Measurements from ENCODE around the gene MAML2. TPM values are rescaled to one million over a fixed set of nuclear protein-coding genes. Genes with fewer than 3 reads are reported as not detected.

MAML2 gene
- total RNA-seq, 5 donors from 2014 or later (not counting 1 experiment from before 2014, with no cell fraction given) = 30.4 to 66.7 (median 35.1) TPM

GRCh38 chr11:96235751-96236150, 107.2 kb downstream of the MAML2 start:
- no peak for DNase-seq
- Histone ChIP-seq H3K27ac (ENCODE audit: low read length) (no peak overlapping the region), H3K27me3 (replicated peaks in 1 of 2; ENCODE audit: control insufficient read depth in 2 of 2, extremely low read depth in 1 of 2, insufficient read depth in 2 of 2, low read length in 1 of 2) (no peaks in the 10 kb centered on the region), H3K36me3 (ENCODE audit: control insufficient read depth in 2 of 2, extremely low read depth in 1 of 2, insufficient read depth in 1 of 2, low read length in 1 of 2) (no peaks in the 10 kb centered on the region), H3K4me1 (ENCODE audit: control insufficient read depth in 1 of 2, extremely low read depth in 1 of 2, insufficient read depth in 2 of 2, low read length in 2 of 2) (peaks cover 3 to 13% of the 10 kb centered on the region in 2 experiments), H3K9me3 (no peaks in the 10 kb centered on the region), H3K4me3 (ENCODE audit: control insufficient read depth in 1 of 2, extremely low read depth in 1 of 2, low read length in 1 of 2) (no peak overlapping the region)
- peak; percentile 32 to 57 (median 38) for ATAC-seq (replicated peaks in 1 of 4)
- no CpG with 5 or more reads among the region's 4 CpGs for WGBS (ENCODE audit: insufficient coverage)
- Mint-ChIP-seq H3K4me1 (peaks cover 27 to 43% (median 29%) of the 10 kb centered on the region in 3 donors), H3K36me3 (peaks cover 21% of the 10 kb centered on the region), H3K4me3 (peak overlapping the region in 2 of 3 donors; percentile 11 to 44), H3K27me3 (no peaks in the 10 kb centered on the region), H3K9me3 (no peaks in the 10 kb centered on the region), H3K27ac (peak overlapping the region in 1 of 2 donors; percentile 79)
- POLR2A ChIA-PET = interaction anchor here in 1 of 2 donors (0.7 kb wide), 1 partner anchor 51 kb away, joined by 4 read pairs; no protein-coding TSS in a partner anchor
- CTCF ChIA-PET = interaction anchor here in 1 of 2 donors (0.8 kb wide), 1 partner anchor 108 kb away, joined by 3 read pairs; the partner anchor contains the start of gene MAML2

GRCh38 chr11:96234866-96235441, 108.0 kb downstream of the MAML2 start:
- Histone ChIP-seq H3K27ac (ENCODE audit: low read length) (no peak overlapping the region), H3K9me3 (no peaks in the 10 kb centered on the region), H3K4me1 (ENCODE audit: control insufficient read depth in 1 of 2, extremely low read depth in 1 of 2, insufficient read depth in 2 of 2, low read length in 2 of 2) (peaks cover 3 to 20% of the 10 kb centered on the region in 2 experiments), H3K27me3 (replicated peaks in 1 of 2; ENCODE audit: control insufficient read depth in 2 of 2, extremely low read depth in 1 of 2, insufficient read depth in 2 of 2, low read length in 1 of 2) (no peaks in the 10 kb centered on the region), H3K4me3 (ENCODE audit: control insufficient read depth in 1 of 2, extremely low read depth in 1 of 2, low read length in 1 of 2) (no peak overlapping the region), H3K36me3 (ENCODE audit: control insufficient read depth in 2 of 2, extremely low read depth in 1 of 2, insufficient read depth in 1 of 2, low read length in 1 of 2) (no peaks in the 10 kb centered on the region)
- peaks cover 33 to 51% (median 35%) of the 10 kb centered on the region in 3 donors for H3K4me1 Mint-ChIP-seq
- peak overlapping the region in 1 of 3 donors; percentile 44 for H3K4me3 Mint-ChIP-seq
- no CpG with 5 or more reads among the region's 1 CpG for WGBS (ENCODE audit: insufficient coverage)
- ATAC-seq (replicated peaks in 1 of 4) (no peak), DNase-seq (no peak)
- H3K36me3 Mint-ChIP-seq = peaks cover 21% of the 10 kb centered on the region
- CTCF ChIA-PET = interaction anchor here (0.5 to 0.8 kb wide), 5 partner anchors 9 to 109 kb away, joined by 3 to 15 read pairs (median 3); partner anchors contain the start of gene MAML2 (in 2 of the 2)
- no peaks in the 10 kb centered on the region for H3K27me3 Mint-ChIP-seq
- no peaks in the 10 kb centered on the region for H3K9me3 Mint-ChIP-seq
- H3K27ac Mint-ChIP-seq = peak overlapping the region in 1 of 2 donors; percentile 79
- POLR2A ChIA-PET = interaction anchor here in 1 of 2 donors (0.6 kb wide), 1 partner anchor 17 kb away, joined by 3 read pairs; no protein-coding TSS in a partner anchor

- peaks cover 16 to 30% of the 10 kb centered on the region in 2 experiments for H3K4me1 ChIP-seq (ENCODE audit: control insufficient read depth in 1 of 2, extremely low read depth in 1 of 2, insufficient read depth in 2 of 2, low read length in 2 of 2)
- H3K27me3 ChIP-seq (replicated peaks in 1 of 2; ENCODE audit: control insufficient read depth in 2 of 2, extremely low read depth in 1 of 2, insufficient read depth in 2 of 2, low read length in 1 of 2) = no peaks in the 10 kb centered on the region
- no peaks in the 10 kb centered on the region for H3K36me3 ChIP-seq (ENCODE audit: control insufficient read depth in 2 of 2, extremely low read depth in 1 of 2, insufficient read depth in 1 of 2, low read length in 1 of 2)
- WGBS (ENCODE audit: insufficient coverage) = 86% methylated on average over 6 of the region's 6 CpGs
- H3K27me3 Mint-ChIP-seq = no peaks in the 10 kb centered on the region
- POLR2A ChIA-PET = no interaction called here
- no peak for ATAC-seq (replicated peaks in 1 of 4)
- peaks cover 61 to 77% (median 64%) of the 10 kb centered on the region in 3 donors for H3K4me1 Mint-ChIP-seq
- H3K4me3 Mint-ChIP-seq = no peak overlapping the region
- H3K4me3 ChIP-seq (ENCODE audit: control insufficient read depth in 1 of 2, extremely low read depth in 1 of 2, low read length in 1 of 2) = no peak overlapping the region
- H3K9me3 Mint-ChIP-seq = no peaks in the 10 kb centered on the region
- peak overlapping the region; percentile 74 to 85 for H3K27ac Mint-ChIP-seq
- no peak overlapping the region for H3K27ac ChIP-seq (ENCODE audit: low read length)
- no peak for DNase-seq
- peaks cover 30% of the 10 kb centered on the region for H3K36me3 Mint-ChIP-seq
- CTCF ChIA-PET = no interaction called here
- no peaks in the 10 kb centered on the region for H3K9me3 ChIP-seq
These were observed 110.9 kb downstream of the MAML2 start for GRCh38 chr11:96232132-96232531.

GRCh38 chr11:96230686-96231085, 112.3 kb downstream of the MAML2 start:
- no peak for DNase-seq
- ChIA-PET POLR2A (interaction anchor here in 1 of 2 donors (0.6 kb wide), 1 partner anchor 1262 kb away, joined by 3 read pairs; no protein-coding TSS in a partner anchor), CTCF (interaction anchor here in 1 of 2 donors (1.8 kb wide), 1 partner anchor 112 kb away, joined by 3 read pairs; the partner anchor contains the start of gene MAML2)
- no peaks in the 10 kb centered on the region for H3K27me3 Mint-ChIP-seq
- ATAC-seq (replicated peaks in 1 of 4) = no peak
- H3K36me3 Mint-ChIP-seq = peaks cover 30% of the 10 kb centered on the region
- Histone ChIP-seq H3K36me3 (ENCODE audit: control insufficient read depth in 2 of 2, extremely low read depth in 1 of 2, insufficient read depth in 1 of 2, low read length in 1 of 2) (no peaks in the 10 kb centered on the region), H3K4me1 (ENCODE audit: control insufficient read depth in 1 of 2, extremely low read depth in 1 of 2, insufficient read depth in 2 of 2, low read length in 2 of 2) (peaks cover 13 to 27% of the 10 kb centered on the region in 2 experiments), H3K27me3 (replicated peaks in 1 of 2; ENCODE audit: control insufficient read depth in 2 of 2, extremely low read depth in 1 of 2, insufficient read depth in 2 of 2, low read length in 1 of 2) (no peaks in the 10 kb centered on the region), H3K4me3 (ENCODE audit: control insufficient read depth in 1 of 2, extremely low read depth in 1 of 2, low read length in 1 of 2) (no peak overlapping the region), H3K27ac (ENCODE audit: low read length) (no peak overlapping the region), H3K9me3 (no peaks in the 10 kb centered on the region)
- H3K9me3 Mint-ChIP-seq = no peaks in the 10 kb centered on the region
- peak overlapping the region; percentile 34 to 49 for H3K27ac Mint-ChIP-seq
- no peak overlapping the region for H3K4me3 Mint-ChIP-seq
- WGBS (ENCODE audit: insufficient coverage) = no CpG with 5 or more reads among the region's 5 CpGs
- H3K4me1 Mint-ChIP-seq = peaks cover 72 to 80% (median 76%) of the 10 kb centered on the region in 3 donors

GRCh38 chr11:96229354-96229977, 113.5 kb downstream of the MAML2 start:
- Histone ChIP-seq H3K4me1 (ENCODE audit: control insufficient read depth in 1 of 2, extremely low read depth in 1 of 2, insufficient read depth in 2 of 2, low read length in 2 of 2) (peaks cover 19 to 33% of the 10 kb centered on the region in 2 experiments), H3K27me3 (replicated peaks in 1 of 2; ENCODE audit: control insufficient read depth in 2 of 2, extremely low read depth in 1 of 2, insufficient read depth in 2 of 2, low read length in 1 of 2) (no peaks in the 10 kb centered on the region), H3K36me3 (ENCODE audit: control insufficient read depth in 2 of 2, extremely low read depth in 1 of 2, insufficient read depth in 1 of 2, low read length in 1 of 2) (no peaks in the 10 kb centered on the region), H3K4me3 (ENCODE audit: control insufficient read depth in 1 of 2, extremely low read depth in 1 of 2, low read length in 1 of 2) (no peak overlapping the region), H3K27ac (ENCODE audit: low read length) (peak overlapping the region; percentile 19), H3K9me3 (no peaks in the 10 kb centered on the region)
- 40% methylated on average over 1 of the region's 2 CpGs for WGBS (ENCODE audit: insufficient coverage)
- POLR2A ChIA-PET = no interaction called here
- no peak for ATAC-seq (replicated peaks in 1 of 4)
- Mint-ChIP-seq H3K4me3 (peak overlapping the region in 1 of 3 donors; percentile 47), H3K27ac (peak overlapping the region; percentile 85 to 92), H3K9me3 (no peaks in the 10 kb centered on the region), H3K36me3 (peaks cover 32% of the 10 kb centered on the region), H3K4me1 (peaks cover 78 to 86% (median 83%) of the 10 kb centered on the region in 3 donors), H3K27me3 (no peaks in the 10 kb centered on the region)
- CTCF ChIA-PET = interaction anchor here in 1 of 2 donors (0.6 to 1.8 kb wide), 3 partner anchors 109 to 114 kb away, joined by 3 read pairs; partner anchors contain the start of gene MAML2
- no peak for DNase-seq

GRCh38 chr11:96228910-96229309, 114.1 kb downstream of the MAML2 start:
- no peaks in the 10 kb centered on the region for H3K9me3 ChIP-seq
- peak overlapping the region in 1 of 3 donors; percentile 47 for H3K4me3 Mint-ChIP-seq
- H3K4me3 ChIP-seq (ENCODE audit: control insufficient read depth in 1 of 2, extremely low read depth in 1 of 2, low read length in 1 of 2) = no peak overlapping the region
- DNase-seq (no peak), ATAC-seq (replicated peaks in 1 of 4) (peak in 1 of 4 experiments; percentile 22)
- no peaks in the 10 kb centered on the region for H3K27me3 ChIP-seq (replicated peaks in 1 of 2; ENCODE audit: control insufficient read depth in 2 of 2, extremely low read depth in 1 of 2, insufficient read depth in 2 of 2, low read length in 1 of 2)
- H3K27ac Mint-ChIP-seq = peak overlapping the region; percentile 85 to 92
- no peaks in the 10 kb centered on the region for H3K27me3 Mint-ChIP-seq
- H3K36me3 Mint-ChIP-seq = peaks cover 33% of the 10 kb centered on the region
- no peaks in the 10 kb centered on the region for H3K9me3 Mint-ChIP-seq
- peaks cover 19 to 33% of the 10 kb centered on the region in 2 experiments for H3K4me1 ChIP-seq (ENCODE audit: control insufficient read depth in 1 of 2, extremely low read depth in 1 of 2, insufficient read depth in 2 of 2, low read length in 2 of 2)
- peaks cover 79 to 86% (median 84%) of the 10 kb centered on the region in 3 donors for H3K4me1 Mint-ChIP-seq
- no peaks in the 10 kb centered on the region for H3K36me3 ChIP-seq (ENCODE audit: control insufficient read depth in 2 of 2, extremely low read depth in 1 of 2, insufficient read depth in 1 of 2, low read length in 1 of 2)
- H3K27ac ChIP-seq (ENCODE audit: low read length) = no peak overlapping the region
- ChIA-PET CTCF (no interaction called here), POLR2A (no interaction called here)
